Rectal smooth muscle tissue (tissue), 1 donor: ENCODE results near the gene BBS1.

Experiments
- H3K27ac ChIP-seq: one replicate; pipeline ENCODE4 v1.7.0; 2013; ENCODE audit warnings: low read depth, low read length, inconsistent platforms
- H3K27me3 ChIP-seq: one replicate; pipeline ENCODE4 v1.7.0; 2013; ENCODE audit warnings: low read length; ENCODE audit not compliant: control insufficient read depth, insufficient read depth
- H3K36me3 ChIP-seq: one replicate; pipeline ENCODE4 v1.7.0; 2013; ENCODE audit warnings: low read length; ENCODE audit not compliant: control insufficient read depth, insufficient read depth
- H3K4me1 ChIP-seq: one replicate; pipeline ENCODE4 v1.7.0; 2013; ENCODE audit warnings: low read length; ENCODE audit not compliant: control insufficient read depth, insufficient read depth
- H3K4me3 ChIP-seq: one replicate; pipeline ENCODE4 v1.7.0; 2013; ENCODE audit warnings: low read length
- H3K9ac ChIP-seq: one replicate; pipeline ENCODE4 v1.7.0; 2013; ENCODE audit warnings: low read length

BBS1 gene

DNA sequence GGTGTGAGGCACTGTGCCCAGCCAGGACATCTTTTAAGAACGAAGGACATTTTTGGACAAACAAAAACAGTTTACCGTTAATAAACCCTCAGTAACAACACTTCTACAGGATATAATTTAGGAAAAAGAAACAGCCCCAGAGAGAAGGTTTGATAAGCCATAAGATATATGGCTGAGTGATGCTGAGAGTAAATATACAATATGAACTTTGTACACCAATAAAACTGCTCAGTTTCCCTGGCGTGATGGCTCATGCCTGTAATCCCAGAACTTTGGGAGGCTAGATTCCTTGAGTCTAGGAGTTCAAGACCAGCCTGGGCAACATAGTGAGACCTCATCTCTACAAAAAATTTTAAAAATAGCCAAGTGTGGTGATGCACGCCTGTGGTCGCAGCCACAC, 11.9 kb upstream of the BBS1 start:
- no peaks in the 10 kb centered on the region for H3K36me3 ChIP-seq
- no peak overlapping the region for H3K27ac ChIP-seq

DNA sequence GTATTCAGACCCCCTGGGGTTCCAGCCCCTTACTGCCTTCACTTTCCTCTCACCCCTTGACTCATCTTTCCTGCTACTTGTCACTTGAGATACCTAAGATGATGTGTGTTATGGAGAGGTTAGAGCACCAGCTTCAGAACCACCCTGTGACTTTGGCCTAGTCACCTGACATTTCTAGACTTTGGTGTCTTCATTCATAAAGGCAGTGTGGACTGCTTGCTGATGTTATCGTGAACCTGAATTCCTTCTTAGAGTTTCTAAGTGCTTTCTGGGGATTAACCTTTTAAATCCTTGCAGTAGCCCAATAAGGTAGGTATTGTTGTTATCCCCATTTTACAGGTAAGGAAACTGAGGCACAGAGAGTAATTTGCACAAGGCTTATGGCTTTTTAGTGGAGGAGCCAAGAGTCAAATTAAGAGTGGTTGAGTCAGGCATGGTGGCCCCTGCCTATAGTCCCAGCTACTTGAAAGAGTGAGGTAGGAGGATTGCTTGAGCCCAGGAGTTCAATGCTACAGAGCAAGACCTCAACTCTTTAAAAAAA, 5.1 kb upstream of the BBS1 start:
- no peak overlapping the region for H3K9ac ChIP-seq
- H3K27me3 ChIP-seq = no peaks in the 10 kb centered on the region
- H3K36me3 ChIP-seq = peaks cover 2% of the 10 kb centered on the region
- no peak overlapping the region for H3K27ac ChIP-seq
- H3K4me3 ChIP-seq = no peak overlapping the region
- peaks cover 2% of the 10 kb centered on the region for H3K4me1 ChIP-seq

More for the DNA sequence above, 11.9 kb upstream of the BBS1 start:
- Histone ChIP-seq H3K27me3 (no peaks in the 10 kb centered on the region), H3K4me1 (no peaks in the 10 kb centered on the region), H3K4me3 (no peak overlapping the region), H3K9ac (no peak overlapping the region)

- Histone ChIP-seq H3K36me3 (peaks cover 2% of the 10 kb centered on the region), H3K4me3 (no peak overlapping the region), H3K27me3 (no peaks in the 10 kb centered on the region), H3K9ac (no peak overlapping the region), H3K27ac (no peak overlapping the region), H3K4me1 (peaks cover 9% of the 10 kb centered on the region)
Measured at GRCh38 chr11:66509131-66509561, 1.3 kb upstream of the BBS1 start.

DNA sequence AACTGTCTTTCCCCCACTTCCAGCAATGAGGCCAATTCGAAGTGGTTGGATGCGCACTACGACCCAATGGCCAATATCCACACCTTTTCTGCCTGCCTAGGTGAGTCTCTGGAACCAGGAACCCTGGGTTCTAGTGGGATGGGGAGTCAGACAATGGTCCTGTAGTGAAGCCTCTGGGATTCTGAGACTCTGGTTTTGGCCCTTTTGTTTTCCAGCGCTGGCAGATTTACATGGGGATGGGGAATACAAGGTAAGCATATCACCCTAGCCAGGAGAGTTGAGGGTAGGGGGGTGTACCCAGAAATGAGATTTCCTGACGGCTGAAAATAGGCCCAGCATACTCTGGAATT, 530 bp downstream of the BBS1 start:
- Histone ChIP-seq H3K27ac (peak overlapping the region; percentile 70), H3K9ac (peak overlapping the region; percentile 20), H3K4me3 (peak overlapping the region; percentile 99), H3K4me1 (peaks cover 9% of the 10 kb centered on the region), H3K36me3 (peaks cover 4% of the 10 kb centered on the region), H3K27me3 (no peaks in the 10 kb centered on the region)

- peaks cover 10% of the 10 kb centered on the region for H3K36me3 ChIP-seq
- no peak overlapping the region for H3K4me3 ChIP-seq
- H3K9ac ChIP-seq = no peak overlapping the region
- no peak overlapping the region for H3K27ac ChIP-seq
- H3K27me3 ChIP-seq = no peaks in the 10 kb centered on the region
- H3K4me1 ChIP-seq = no peaks in the 10 kb centered on the region
Measured at GRCh38 chr11:66523611-66524010, 13.2 kb downstream of the BBS1 start.

DNA sequence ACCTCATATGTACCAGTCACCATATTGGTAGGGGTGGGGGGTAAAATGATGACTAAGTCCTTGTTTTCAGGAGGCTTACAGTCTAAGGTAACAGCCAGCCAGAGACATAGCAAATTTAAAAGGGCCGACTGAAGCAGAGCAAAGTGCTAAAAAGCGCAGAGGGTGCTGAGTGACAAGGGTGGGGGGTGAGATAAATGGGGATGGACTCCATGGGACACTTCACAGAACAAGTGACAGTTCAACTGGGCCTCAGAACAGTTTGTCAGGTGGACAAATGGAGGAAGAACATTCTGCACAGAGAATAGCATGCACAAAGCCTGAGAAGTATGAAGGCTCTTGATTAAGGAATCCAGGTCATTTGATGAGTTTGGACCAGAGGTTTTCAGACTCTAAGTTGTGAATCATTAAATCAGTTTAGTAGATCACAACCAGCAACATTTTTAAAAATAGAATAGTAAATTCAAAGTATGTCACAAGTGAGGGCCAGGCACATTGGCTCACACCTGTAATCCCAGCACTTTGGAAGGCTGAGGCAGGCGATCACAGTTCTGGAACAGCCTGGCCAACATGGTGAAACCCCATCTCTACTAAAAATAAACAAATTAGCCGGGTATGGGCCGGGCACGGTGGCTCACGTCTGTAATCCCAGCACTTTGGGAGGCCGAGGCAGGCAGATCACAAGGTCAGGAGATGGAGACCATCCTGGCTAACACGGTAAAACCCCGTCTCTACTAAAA, 14.0 kb downstream of the BBS1 start:
- H3K36me3 ChIP-seq = peaks cover 9% of the 10 kb centered on the region
- H3K27ac ChIP-seq = no peak overlapping the region
- H3K4me3 ChIP-seq = no peak overlapping the region
- H3K4me1 ChIP-seq = no peaks in the 10 kb centered on the region
- no peaks in the 10 kb centered on the region for H3K27me3 ChIP-seq
- no peak overlapping the region for H3K9ac ChIP-seq

DNA sequence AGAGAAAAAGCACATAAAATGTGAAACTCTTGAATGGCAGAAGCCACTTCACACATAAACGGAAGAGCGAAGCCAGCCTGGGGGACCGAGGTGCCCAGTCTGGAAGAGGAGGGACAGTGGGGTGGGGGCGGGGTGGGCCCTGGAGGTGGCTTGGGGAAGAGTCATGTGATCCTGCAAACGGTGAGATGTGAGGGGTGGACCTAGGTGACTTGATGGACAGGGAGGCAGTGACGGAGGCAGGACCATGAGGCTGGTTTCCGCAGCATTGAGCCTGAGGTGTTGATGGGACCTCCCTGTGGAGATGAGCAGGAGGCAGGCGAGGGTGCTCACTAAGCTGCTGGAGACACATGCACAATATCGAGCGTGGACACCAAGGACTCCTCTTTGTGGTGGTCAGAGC, 18.6 kb downstream of the BBS1 start:
- Histone ChIP-seq H3K36me3 (peaks cover 6% of the 10 kb centered on the region), H3K27me3 (no peaks in the 10 kb centered on the region), H3K9ac (no peak overlapping the region), H3K4me3 (no peak overlapping the region), H3K4me1 (no peaks in the 10 kb centered on the region), H3K27ac (no peak overlapping the region)

DNA sequence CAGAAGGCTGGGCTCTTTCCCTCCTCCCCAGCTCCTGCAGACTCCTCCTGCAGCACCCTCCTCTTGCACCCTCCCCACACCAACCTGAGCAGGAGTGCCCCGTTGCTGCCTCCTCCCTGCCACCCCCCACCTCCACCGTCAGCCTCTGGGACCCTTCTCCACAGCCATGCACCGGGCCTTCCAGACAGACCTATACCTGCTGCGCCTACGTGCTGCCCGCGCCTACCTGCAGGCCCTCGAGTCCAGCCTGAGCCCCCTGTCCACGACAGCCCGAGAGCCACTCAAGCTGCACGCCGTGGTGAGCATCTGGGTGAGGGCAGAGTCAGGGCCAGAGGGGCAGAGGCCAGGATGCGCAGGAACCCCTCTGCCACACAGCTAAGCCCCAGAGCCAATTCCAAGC, 19.2 kb downstream of the BBS1 start:
- Histone ChIP-seq H3K9ac (no peak overlapping the region), H3K36me3 (peaks cover 6% of the 10 kb centered on the region), H3K4me3 (no peak overlapping the region), H3K4me1 (no peaks in the 10 kb centered on the region), H3K27me3 (no peaks in the 10 kb centered on the region), H3K27ac (no peak overlapping the region)

DNA sequence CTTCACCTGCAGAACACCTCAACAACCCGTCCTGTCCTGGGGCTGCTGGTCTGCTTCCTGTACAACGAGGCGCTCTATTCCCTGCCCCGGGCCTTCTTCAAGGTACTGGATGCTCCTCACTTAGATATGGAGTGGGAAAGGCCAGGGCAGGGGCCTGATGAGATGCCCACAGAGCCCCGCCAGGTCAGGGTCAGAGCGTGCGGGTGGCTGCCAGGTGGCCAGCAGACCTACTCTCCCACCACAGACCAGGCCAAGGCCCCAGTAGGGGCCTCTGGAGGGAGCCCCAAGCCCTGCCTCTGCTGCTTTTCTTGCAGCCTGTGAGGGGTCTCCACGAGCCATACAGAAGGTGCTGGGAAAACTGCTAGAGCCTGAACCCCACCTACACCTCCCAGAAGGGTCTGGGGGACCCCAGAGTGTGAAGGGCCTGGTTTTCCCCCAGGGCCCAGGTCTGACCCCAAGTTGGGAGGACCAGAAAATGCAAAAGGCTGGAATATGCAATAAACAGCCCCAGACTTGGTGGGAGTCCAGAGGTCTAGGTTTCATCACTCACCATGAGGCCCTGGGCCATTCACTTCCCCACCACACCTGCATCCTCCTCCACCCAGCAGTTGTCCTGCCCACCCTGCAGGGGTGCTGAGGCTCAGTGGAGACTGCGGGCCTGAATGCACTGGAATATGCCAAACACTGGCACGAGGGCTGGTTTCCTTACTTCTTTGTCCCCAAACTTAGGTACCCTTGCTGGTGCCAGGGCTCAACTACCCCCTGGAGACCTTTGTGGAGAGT, 20.7 kb downstream of the BBS1 start:
- peaks cover 6% of the 10 kb centered on the region for H3K36me3 ChIP-seq
- no peak overlapping the region for H3K4me3 ChIP-seq
- H3K27ac ChIP-seq = no peak overlapping the region
- no peaks in the 10 kb centered on the region for H3K4me1 ChIP-seq
- no peaks in the 10 kb centered on the region for H3K27me3 ChIP-seq
- H3K9ac ChIP-seq = no peak overlapping the region

DNA sequence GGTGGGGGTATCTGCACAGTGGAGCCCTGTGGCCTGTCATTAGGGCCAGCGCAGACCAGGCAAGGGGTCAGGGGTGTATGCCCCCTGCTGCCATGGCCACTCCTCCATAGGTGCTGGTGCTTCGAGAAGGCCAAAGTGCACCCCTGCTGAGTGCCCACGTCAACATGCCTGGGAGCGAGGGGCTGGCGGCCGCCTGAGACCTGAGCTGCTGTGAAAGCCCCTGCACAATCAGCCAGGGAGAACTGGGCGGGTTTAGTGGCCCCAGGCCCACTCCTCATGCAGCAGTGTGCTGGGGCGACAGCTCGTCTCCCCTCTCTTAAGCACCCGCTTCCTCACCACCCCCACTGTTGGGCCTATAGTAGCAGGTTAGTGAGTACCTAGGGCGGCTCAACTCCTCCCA, 21.4 kb downstream of the BBS1 start:
- H3K4me1 ChIP-seq = no peaks in the 10 kb centered on the region
- H3K9ac ChIP-seq = no peak overlapping the region
- peaks cover 4% of the 10 kb centered on the region for H3K36me3 ChIP-seq
- H3K4me3 ChIP-seq = no peak overlapping the region
- no peak overlapping the region for H3K27ac ChIP-seq
- no peaks in the 10 kb centered on the region for H3K27me3 ChIP-seq

- Histone ChIP-seq H3K36me3 (peaks cover 4% of the 10 kb centered on the region), H3K4me3 (no peak overlapping the region), H3K4me1 (no peaks in the 10 kb centered on the region), H3K27ac (no peak overlapping the region), H3K27me3 (no peaks in the 10 kb centered on the region), H3K9ac (no peak overlapping the region)
Measured at GRCh38 chr11:66532784-66533183, 22.3 kb downstream of the BBS1 start.

DNA sequence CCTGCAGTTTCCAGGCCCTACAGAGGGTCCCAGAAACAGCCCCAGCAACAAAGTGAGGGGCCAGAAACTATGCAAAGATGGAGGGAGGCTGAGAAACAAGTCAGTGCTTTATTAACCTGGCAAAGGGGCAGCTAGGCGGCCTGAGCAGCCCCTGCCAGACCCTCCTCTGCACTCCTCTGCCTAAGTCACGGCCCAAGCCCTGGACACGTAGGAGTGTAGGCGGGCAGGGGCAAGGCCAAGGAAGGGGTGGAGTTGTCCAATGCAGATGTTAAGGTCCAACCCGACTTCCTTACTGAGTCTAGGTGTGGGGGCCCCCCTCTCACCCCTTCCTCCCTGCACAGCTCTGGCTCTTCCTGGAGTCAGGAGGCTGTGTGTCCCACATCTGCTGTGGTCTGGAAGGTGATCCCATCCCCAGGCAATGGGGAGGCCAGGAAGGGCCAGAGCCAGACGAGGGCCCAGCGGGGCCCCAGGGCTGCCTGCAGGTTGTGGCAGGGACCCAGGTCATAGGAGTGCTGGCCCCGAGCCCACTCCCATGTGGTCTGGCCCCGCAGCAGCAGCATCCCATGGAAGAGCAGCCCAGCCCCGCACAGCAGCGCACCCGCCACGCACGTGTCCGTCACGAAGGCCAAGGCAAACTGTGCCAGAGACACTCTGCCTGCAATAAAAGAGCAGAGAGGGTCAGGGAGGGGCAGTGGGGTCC, 28.9 kb downstream of the BBS1 start:
- Histone ChIP-seq H3K9ac (no peak overlapping the region), H3K27ac (no peak overlapping the region), H3K36me3 (peaks cover 11% of the 10 kb centered on the region)

More for the DNA sequence above, 28.9 kb downstream of the BBS1 start:
- peaks cover 3% of the 10 kb centered on the region for H3K4me1 ChIP-seq
- H3K4me3 ChIP-seq = no peak overlapping the region
- no peaks in the 10 kb centered on the region for H3K27me3 ChIP-seq
